Omental fat pad (tissue), 4 donors: ENCODE data around the gene CASD1. TPM values are rescaled to one million over a fixed set of nuclear protein-coding genes. Genes with fewer than 3 reads are reported as not detected.

ENCODE experiments used
- ATAC-seq: fragments of 150-250 bp; one replicate; pipeline ENCODE4 v1.9.1; 2016; ENCODE audit warnings: mild to moderate bottlenecking, moderate library complexity; ENCODE audit not compliant: low FRiP score
- DNase-seq: peaks from one replicate; pipeline ENCODE4 v3.0.0-alpha.2; 2019; ENCODE audit warnings: low spot score
- CTCF ChIP-seq, 3 donors: fragments of 450-650 bp; IDR thresholded peaks; one replicate each; pipeline ENCODE4 v1.5.1; 2016 to 2017; ENCODE audit warnings: antibody characterized with exemption in 3 of 3, mild to moderate bottlenecking in 3 of 3, moderate library complexity in 2 of 3
- total RNA-seq, 4 donors: library from RNA; depleted of rRNA; stranded (reverse); fragments of >200 nt; gene quantifications; one replicate each; pipeline ENCODE4 v1.1.0, GENCODE V29; 2016

The CASD1 gene
- total RNA-seq, 4 donors from 2014 or later: 19.1 to 34.5 (median 23.3) TPM

GRCh38 chr7:94481279-94481678 is 28.3 kb upstream of the CASD1 start:
- TF ChIP-seq CTCF (IDR thresholded peaks at IDR 0.05): no peak
- DNase-seq: no peak
- ATAC-seq: no peak

- TF ChIP-seq CTCF (IDR thresholded peaks at IDR 0.05): no peak
- no peak for ATAC-seq
- no peak for DNase-seq
Measured at GRCh38 chr7:94482796-94483195, 26.8 kb upstream of the CASD1 start.

- no peak for DNase-seq
- no peak for TF ChIP-seq CTCF (IDR thresholded peaks at IDR 0.05)
- ATAC-seq: no peak
Measured at GRCh38 chr7:94483843-94484242, 25.8 kb upstream of the CASD1 start.

GRCh38 chr7:94486216-94486615 is 23.4 kb upstream of the CASD1 start:
- ATAC-seq: no peak
- no peak for DNase-seq
- no peak for TF ChIP-seq CTCF (IDR thresholded peaks at IDR 0.05)

GRCh38 chr7:94491410-94491809 is 18.2 kb upstream of the CASD1 start:
- TF ChIP-seq CTCF (IDR thresholded peaks at IDR 0.05): no peak
- ATAC-seq (no peak), DNase-seq (no peak)

- ATAC-seq (no peak), DNase-seq (no peak)
- TF ChIP-seq CTCF (IDR thresholded peaks at IDR 0.05): no peak
Measured at GRCh38 chr7:94492601-94493000, 17.0 kb upstream of the CASD1 start.

GRCh38 chr7:94497874-94498670 is 11.5 kb upstream of the CASD1 start:
- DNase-seq: no peak
- no peak for ATAC-seq
- no peak for TF ChIP-seq CTCF (IDR thresholded peaks at IDR 0.05)
